Ectodermal cell (in vitro differentiated cells): ENCODE measurements around the gene GPR162.
A peak's percentile ranks its signal among the peaks of the same experiment; 100 is the strongest.
"Not testable (repeated sequence)": the region's sequence is repeated elsewhere in the genome, so short reads cannot be mapped to it uniquely, and the experiment has no call there.

Experiments used
- H3K27ac ChIP-seq: 2 replicates; pipeline ENCODE4 v1.7.0; 2013; ENCODE audit warnings: mild to moderate bottlenecking, low read depth, low read length; ENCODE audit not compliant: insufficient read depth, poor library complexity, severe bottlenecking
- H3K27me3 ChIP-seq: 2 replicates; pipeline ENCODE4 v1.7.0; 2013; ENCODE audit warnings: mild to moderate bottlenecking, low read length; ENCODE audit not compliant: insufficient read depth, control insufficient read depth, poor library complexity, severe bottlenecking
- H3K36me3 ChIP-seq: one replicate; pipeline ENCODE4 v1.7.0; 2013; ENCODE audit warnings: low read length; ENCODE audit not compliant: control insufficient read depth, insufficient read depth
- H3K4me1 ChIP-seq: one replicate; pipeline ENCODE4 v1.7.0; 2013; ENCODE audit warnings: low read length; ENCODE audit not compliant: control insufficient read depth, insufficient read depth
- H3K4me3 ChIP-seq: 2 replicates; pipeline ENCODE4 v1.7.0; 2013; ENCODE audit warnings: low read depth, low read length, control low read depth; ENCODE audit not compliant: insufficient read depth
- H3K9me3 ChIP-seq: 2 replicates; pipeline ENCODE4 v1.7.0; 2013; ENCODE audit warnings: mild to moderate bottlenecking, low read length, moderate library complexity; ENCODE audit not compliant: control insufficient read depth
- WGBS, 2 experiments: methylation state at CpG; one replicate each; pipeline ENCODE4 v1.1.7; 2013; ENCODE audit warnings: missing lambda C conversion rate in 2 of 2; 5-methylcytosine and 5-hydroxymethylcytosine counted together

GPR162 gene

GRCh38 chr12:6873094-6874014, 51.7 kb downstream of the GPR162 start, which contains the start of gene SPSB2:
Gene SPSB2 (minus strand): TSS chr12:6873303. CDS start chr12:6872901, 402 bp downstream.
- Histone ChIP-seq H3K36me3 (peaks cover 20% of the 10 kb centered on the region), H3K4me3 (peak within 1 kb of the TSS; percentile 62), H3K27ac (peak within 1 kb of the TSS; percentile 82), H3K27me3 (no peaks in the 10 kb centered on the region), H3K4me1 (peaks cover 5% of the 10 kb centered on the region), H3K9me3 (no peaks in the 10 kb centered on the region)
- WGBS, 2 experiments = 1% methylated on average over 66 of the region's 66 CpGs

GRCh38 chr12:6874015-6874368, 52.4 kb downstream of the GPR162 start:
- H3K9me3 ChIP-seq, H3K27me3 ChIP-seq, H3K4me1 ChIP-seq: not testable (repeated sequence)
- Histone ChIP-seq H3K27ac (peak overlapping the region; percentile 82), H3K36me3 (peaks cover 20% of the 10 kb centered on the region), H3K4me3 (peak overlapping the region; percentile 62)
- 68 to 70% methylated on average over 9 of the region's 9 CpGs for WGBS, 2 experiments
